Activated T-cell treated with anti-CD3 and anti-CD28 coated beads, Interleukin-2, amount 50 U/mL, for 24 hours (primary cell): ENCODE data around the gene PCDHA9.

ENCODE experiments used
- DNase-seq: peaks from one replicate; pipeline ENCODE4 v3.0.0-alpha.2; 2020
- H3K27ac Mint-ChIP-seq: 2 replicates; pipeline ENCODE4 v1.8.0; 2020; ENCODE audit warnings: mild to moderate bottlenecking, mixed read lengths
- H3K27me3 Mint-ChIP-seq: 2 replicates; pipeline ENCODE4 v1.8.0; 2020; ENCODE audit warnings: mixed read lengths
- H3K36me3 Mint-ChIP-seq: 2 replicates; pipeline ENCODE4 v1.8.0; 2020; ENCODE audit warnings: low read depth, mixed read lengths
- H3K4me1 Mint-ChIP-seq: 2 replicates; pipeline ENCODE4 v1.8.0; 2020; ENCODE audit warnings: low read depth, mixed read lengths
- H3K4me3 Mint-ChIP-seq: 2 replicates; pipeline ENCODE4 v1.8.0; 2020; ENCODE audit warnings: mild to moderate bottlenecking, moderate library complexity, mixed read lengths
- H3K9me3 Mint-ChIP-seq: 2 replicates; pipeline ENCODE4 v1.8.0; 2020; ENCODE audit warnings: mixed read lengths

PCDHA9 gene

DNA sequence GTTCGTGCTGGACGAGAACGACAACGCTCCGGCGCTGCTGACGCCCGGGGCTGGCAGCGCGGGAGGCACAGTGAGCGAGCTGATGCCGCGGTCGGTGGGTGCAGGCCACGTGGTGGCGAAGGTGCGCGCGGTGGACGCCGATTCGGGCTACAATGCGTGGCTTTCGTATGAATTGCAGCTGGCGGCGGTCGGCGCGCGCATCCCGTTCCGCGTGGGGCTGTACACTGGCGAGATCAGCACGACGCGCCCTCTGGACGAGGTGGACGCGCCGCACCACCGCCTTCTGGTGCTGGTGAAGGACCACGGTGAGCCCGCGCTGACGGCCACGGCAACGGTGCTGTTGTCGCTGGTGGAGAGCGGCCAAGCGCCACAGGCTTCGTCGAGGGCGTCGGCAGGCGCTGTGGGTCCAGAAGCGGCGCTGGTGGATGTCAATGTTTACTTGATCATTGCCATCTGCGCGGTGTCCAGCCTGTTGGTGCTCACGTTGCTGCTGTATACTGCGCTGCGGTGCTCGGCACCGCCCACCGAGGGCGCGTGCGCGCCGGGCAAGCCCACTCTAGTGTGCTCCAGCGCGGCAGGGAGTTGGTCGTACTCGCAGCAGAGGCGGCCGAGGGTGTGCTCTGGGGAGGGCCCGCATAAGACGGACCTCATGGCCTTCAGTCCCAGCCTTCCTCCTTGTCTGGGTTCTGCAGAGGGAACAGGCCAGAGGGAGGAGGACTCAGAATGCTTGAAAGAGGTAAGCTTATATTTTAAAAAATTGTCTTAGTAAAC lies 35.9 kb downstream of the PCDHA9 start:
- no peaks in the 10 kb centered on the region for H3K4me1 Mint-ChIP-seq
- H3K36me3 Mint-ChIP-seq, result peaks cover 5% of the 10 kb centered on the region
- DNase-seq, result no peak
- peaks cover 23% of the 10 kb centered on the region for H3K9me3 Mint-ChIP-seq
- H3K27me3 Mint-ChIP-seq, result peaks cover 29% of the 10 kb centered on the region
- no peak overlapping the region for H3K4me3 Mint-ChIP-seq
- H3K27ac Mint-ChIP-seq, result no peak overlapping the region
